SH-SY5Y (cell line): ENCODE data around the gene UBXN6.

Experiments
- GATA2 ChIP-seq: IDR thresholded peaks from 2 replicates; pipeline ENCODE4 v1.6.1; 2011; ENCODE audit warnings: mild to moderate bottlenecking, low read depth, low read length
- GATA3 ChIP-seq: IDR thresholded peaks from 2 replicates; pipeline ENCODE4 v1.6.1; 2011; ENCODE audit warnings: low read depth, mild to moderate bottlenecking, low read length, moderate library complexity

UBXN6 gene

DNA sequence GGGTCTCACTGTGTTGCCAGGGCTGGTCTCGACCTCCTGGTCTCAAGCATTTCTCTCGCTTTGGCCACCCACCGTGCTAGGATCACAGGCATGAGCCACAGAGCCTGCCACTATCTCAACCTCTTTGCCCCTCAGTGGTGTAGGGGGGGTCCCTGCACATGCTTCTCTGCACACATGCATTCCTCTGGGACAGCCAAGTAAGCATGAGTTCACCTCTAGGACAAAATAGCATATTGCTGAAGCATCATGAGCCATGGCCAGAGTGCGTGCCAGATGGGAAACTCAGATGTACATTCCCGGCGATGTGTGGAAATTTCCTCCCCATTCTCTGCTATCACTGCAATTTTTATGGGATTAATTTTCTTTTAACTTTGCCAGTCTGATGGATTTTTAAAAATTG lies 32.1 kb downstream of the UBXN6 start:
- TF ChIP-seq GATA2 (no peak), GATA3 (no peak)

DNA sequence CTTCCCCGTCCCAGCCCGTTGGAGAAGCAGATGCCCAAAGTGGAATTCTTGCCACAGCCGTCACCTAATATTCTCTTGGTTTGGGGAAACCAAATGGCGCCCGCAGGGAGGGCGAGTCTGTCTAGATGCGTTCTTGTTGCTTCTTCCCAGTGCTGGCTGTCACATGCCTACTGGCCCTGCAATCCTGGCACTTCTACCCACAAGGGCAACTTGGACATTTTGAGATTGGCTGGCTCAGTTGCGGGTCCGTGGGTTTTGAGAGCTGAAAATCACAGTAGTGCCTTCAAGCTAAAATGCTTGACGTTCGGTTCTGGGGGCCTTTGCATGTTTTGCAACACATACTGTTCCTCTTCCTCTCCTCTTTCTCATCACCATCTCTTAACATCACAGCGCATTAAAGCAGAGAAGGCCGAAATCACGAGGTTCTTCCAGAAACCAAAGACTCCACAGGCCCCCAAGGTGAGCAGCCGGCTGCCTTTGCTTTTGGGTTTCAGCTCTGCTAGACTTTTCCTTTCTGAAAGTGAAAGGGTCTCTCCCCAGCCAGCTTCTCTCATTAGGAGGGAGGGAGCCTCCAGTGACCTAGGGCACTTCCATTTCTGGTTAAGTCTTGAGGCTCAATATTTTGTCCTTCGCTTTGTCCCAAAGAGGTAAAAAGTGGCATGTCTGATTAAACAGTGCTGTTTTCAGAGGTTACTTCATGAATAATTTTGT lies 34.0 kb downstream of the UBXN6 start:
- TF ChIP-seq GATA3 (no peak), GATA2 (no peak)

DNA sequence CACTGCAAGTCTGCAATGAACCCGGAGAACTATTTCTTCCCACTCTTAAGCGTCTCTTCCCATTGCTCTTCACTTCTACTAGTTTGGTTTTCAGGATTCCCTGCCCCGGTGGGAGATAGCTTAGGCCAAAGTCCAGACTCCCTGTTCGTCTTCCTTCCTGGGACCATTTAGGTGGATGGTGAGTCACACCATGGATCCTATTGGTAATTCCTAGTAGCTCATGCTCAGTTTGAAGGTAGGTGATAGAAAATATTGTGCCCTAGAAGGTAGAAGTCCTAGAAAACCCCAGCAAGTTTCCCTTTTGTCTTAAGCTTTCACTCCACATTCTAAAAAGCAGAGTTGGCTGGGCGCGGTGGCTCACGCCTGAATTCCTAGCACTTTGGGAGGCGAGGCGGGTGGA lies 41.3 kb downstream of the UBXN6 start:
- TF ChIP-seq GATA2 (no peak), GATA3 (no peak)

DNA sequence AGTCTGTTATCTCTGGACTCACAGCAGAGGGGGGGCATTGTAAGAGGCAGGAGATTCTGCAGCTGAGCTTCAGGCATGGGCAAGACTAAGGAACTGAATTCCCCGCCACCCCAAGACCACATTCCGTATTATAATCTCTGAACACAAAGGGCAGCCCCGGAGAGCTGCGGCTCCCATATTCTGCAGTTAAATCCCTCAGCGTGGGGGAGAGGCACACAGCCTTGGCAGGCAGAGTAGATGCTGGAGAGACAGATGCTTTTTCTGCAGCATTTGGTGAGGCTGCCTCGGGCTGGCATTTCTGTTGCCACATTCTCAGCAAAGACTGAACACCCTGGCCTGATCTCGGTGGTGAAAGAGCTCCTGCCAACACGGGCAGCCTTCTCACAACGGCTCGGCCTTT lies 42.2 kb downstream of the UBXN6 start:
- no peak for TF ChIP-seq GATA3
- no peak for TF ChIP-seq GATA2

DNA sequence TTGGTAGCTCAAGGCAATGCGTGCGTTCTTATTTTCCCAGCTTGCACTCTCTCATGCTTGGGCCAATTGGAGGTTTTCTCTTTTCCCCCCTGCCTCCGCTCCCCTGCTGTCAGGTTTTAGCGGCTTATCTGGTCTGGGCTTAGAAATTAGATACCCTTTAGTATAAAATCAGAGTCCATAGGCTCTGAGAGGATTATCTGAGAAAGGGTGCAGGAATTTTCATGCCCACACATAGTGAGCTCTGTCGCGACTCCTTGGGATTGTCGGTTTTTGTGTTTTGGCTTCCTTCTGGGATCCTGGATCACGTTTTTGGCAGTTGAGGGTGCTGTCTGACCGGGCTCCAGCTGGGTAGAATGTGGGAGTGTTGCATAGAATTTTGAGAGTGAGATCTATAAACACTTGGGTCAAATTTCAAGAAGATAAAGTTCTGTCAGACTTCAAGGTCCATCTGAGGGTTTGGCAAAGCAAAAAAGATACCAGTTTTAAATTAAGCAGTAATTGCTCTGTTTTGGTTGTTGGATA lies 42.7 kb downstream of the UBXN6 start:
- TF ChIP-seq GATA3 (no peak), GATA2 (no peak)

DNA sequence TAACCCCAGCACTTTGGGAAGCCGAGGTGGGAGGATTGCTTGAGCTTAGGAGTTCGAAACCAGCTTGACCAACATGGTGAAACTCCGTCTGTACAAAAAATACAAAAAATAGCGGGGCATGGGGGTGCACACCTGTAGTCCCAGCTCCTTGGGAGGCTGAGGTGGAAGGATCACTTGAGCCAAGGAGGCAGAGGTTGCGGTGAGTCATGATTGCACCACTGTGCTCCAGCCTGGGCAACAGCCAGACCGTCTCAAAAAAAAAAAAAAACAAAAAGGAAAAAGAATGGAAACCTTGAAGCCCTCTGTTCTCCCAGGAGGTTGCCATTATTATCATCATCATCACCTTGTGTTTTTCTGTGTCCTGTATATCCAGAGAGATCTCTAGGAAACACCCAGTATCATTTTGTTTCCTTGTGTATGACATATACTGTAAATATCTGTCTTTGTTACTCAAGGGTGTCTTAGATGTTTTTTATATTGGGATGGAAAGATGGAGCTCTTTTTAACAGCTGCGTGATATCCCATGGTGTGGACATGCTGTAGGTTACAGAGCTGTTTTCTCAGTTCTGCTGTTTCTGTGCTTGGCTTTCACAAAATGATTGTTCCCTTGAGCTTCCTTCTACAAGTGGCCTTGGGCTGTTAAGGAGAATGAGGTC lies 43.3 kb downstream of the UBXN6 start:
- no peak for TF ChIP-seq GATA2
- no peak for TF ChIP-seq GATA3

DNA sequence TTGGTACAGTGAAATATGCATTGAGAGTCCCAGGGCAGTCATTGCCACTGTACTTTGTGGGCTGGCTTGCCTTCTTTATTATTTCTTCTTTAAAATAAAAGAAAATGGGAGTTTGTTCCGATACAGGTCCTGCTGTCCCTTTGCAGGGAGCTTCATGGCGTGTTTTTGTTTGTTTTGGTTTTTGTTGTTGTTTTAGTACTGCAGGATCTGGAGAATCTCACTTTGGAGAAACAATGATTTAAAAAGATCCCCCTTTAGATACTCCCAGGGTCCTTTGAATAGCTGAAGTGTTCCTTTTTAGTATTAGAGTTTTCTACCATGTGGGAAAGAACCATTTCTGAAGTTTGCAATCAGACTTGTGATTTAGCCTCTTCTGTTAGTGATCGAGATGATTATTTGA lies 44.0 kb downstream of the UBXN6 start:
- no peak for TF ChIP-seq GATA3
- no peak for TF ChIP-seq GATA2

DNA sequence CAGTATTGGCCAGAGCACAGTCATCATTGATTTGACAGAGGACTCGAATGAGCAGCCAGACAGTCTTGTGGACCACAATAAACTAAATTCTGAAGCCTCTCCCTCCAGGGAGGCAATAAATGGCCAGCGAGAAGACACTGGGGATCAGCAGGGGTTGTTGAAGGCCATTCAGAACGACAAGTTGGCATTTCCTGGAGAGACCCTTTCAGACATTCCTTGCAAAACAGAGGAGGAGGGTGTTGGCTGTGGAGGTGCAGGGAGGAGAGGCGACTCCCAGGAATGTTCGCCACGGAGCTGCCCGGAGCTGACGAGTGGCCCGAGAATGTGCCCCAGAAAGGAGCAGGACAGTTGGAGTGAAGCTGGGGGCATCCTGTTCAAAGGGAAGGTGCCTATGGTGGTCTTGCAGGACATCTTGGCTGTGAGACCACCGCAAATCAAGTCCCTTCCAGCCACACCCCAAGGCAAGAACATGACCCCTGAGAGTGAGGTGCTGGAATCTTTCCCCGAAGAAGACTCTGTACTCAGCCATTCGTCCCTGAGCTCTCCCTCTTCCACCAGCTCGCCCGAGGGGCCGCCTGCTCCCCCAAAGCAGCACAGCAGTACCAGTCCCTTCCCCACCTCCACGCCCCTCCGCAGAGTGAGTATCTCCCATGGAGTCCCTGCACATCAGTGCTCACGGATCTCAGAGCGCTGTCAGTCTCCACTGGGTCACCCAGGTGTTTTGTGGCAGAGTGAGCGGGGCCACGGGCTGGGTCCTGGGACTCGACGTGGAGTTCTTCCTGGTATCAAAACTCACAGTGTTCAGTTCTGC lies 48.3 kb downstream of the UBXN6 start:
- TF ChIP-seq GATA2 (no peak), GATA3 (no peak)

DNA sequence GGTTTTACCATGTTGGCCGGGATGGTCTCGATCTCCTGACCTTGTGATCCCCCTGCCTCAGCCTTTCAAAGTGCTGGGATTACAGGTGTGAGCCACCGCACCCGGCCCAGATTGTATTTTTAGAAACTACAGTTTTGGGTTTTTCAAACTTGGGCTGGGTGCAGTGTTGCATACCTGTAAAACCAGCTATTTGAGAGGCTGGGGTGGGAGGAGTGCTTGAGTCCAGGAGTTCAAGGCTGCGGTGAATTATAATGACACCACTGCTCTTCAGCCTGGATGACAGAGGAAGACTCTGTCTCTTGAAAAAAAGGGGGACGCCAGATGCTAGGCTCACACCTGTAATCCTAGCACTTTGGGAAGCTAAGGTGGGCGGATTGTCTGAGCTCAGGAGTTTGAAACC lies 51.0 kb downstream of the UBXN6 start:
- TF ChIP-seq GATA3 (no peak), GATA2 (no peak)

DNA sequence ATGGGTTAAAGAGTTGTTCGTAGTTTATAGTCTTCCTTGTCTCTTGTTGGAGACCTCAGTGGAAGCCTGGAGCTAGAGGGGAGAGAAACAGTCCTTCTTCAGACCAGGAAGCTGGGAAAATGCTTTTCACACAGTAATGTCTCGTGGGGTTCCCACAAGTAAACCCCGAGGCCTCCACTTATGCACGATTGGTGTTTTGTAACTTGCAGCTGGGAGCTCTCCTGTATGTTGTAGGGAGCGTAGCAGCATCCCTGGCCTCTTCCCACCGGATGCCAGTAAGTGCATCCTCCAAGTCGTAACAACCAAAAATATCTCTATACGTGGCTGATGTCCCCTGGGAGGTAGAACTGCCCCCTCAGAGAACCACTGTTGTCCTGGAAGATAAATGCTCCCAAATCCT lies 51.6 kb downstream of the UBXN6 start:
- no peak for TF ChIP-seq GATA2

DNA sequence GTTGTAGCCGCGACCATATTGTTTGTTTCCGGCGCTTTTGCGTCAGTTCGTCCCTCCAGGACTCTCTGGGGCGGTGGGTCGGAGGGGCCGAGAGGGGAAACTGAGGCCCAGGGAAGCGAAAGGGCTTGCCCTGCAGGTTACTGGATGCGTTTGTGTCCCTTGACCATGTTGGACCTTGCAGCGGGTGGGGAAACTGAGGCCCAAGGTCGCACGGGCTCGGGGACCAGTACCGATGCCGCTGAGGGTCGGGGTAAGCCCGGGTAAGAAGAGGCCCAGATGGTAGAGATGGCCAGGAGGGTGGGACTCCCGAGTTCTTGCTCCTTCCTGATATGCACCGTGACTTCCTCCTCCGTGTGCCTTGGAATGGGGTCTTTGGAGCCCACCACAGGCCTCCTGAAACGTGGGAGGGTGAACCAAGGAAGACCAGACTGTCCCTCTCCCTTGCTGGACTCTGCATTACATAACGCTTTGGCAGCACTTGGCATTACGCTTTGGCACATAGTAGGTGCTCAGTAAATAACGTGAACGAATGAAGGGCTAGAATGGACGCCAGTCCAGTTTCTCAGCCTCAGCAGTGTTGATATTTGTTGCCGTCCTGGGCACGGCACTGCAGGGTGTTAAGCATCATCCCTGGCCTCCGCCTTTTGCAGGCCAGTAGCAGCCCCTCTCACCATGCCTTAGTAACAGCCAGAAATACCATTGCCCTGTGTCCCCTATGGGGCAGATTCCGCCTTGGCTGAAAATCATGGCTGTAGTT lies 54.4 kb downstream of the UBXN6 start:
- TF ChIP-seq GATA3 (no peak), GATA2 (no peak)

DNA sequence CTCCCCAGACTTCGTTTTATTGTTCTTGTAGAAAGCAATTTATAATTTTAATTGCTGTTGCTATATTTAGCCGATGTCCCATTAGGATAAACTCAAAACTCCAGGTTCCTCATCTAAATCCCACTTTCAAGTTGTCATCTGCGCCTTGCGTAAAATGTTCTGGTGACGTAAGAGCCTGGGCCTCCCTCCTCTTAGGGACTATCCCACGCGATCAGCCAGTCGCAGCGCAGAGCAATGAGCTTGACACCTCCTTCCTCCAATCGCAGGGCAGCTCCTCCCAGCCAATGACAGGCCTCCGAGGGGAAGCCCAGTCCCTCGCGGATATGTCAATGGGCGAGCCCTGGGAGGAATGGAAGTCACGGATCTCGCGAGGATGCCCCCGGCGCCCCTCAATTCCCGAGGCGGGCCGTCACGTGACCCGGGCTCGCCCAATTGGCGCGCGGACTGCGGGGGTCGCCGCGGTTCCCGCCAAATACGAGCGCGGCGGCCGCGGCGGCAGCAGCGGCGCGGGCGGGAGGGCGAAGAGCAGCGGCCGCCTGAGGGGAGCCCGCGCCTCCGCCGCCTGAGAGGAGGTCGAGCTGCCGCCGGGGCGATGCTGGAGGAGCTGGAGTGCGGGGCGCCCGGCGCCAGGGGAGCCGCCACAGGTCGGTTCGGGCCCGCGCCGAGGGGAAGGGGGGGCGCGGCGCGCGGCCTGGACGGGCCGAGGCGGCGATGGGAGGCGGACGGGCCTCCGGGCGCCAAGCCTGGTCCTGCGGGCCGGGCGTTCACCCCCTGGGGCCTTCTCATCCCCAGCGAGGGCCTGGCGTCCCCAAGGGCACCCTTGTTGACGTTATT lies 55.2 kb downstream of the UBXN6 start, which contains the start of gene CHAF1A:
CHAF1A (plus strand) TSS at position 470 of the 834 bp plus-strand sequence; CDS start at position 593, 123 bp downstream.
- no peak for TF ChIP-seq GATA2
- TF ChIP-seq GATA3 = no peak

DNA sequence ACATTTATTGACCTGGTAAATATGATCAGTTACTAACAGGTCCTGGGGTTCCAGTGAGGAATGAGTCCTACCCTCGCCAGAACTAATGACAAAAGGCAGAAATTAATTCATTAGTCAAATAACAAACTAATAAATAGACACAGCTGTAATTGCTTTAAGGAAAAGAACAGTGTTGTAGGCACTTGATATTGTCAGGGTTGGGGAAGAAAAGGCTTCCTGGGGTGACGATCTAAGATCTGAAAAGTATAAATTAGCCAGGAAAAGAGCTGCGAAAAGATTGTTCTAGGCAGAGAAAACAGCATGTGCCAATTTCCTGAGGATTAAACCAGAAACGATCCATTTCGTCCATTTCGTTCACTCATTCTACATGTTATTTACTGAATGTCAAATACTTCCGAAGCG lies 55.8 kb downstream of the UBXN6 start:
- no peak for TF ChIP-seq GATA3
- TF ChIP-seq GATA2 = no peak
